SK-N-SH (cell line): Measurements from ENCODE around the gene FSTL5. TPM values are rescaled to one million over a fixed set of nuclear protein-coding genes. Genes with fewer than 3 reads are reported as not detected.

Experiments
- CTCF ChIA-PET: fragments of 300-600, 350-600 bp; formaldehyde crosslinking; extraction: SDS; loops from one replicate; lab custom pipeline; 2021; lab: Yijun Ruan, JAX
- POLR2A ChIA-PET: fragments of 350-600 bp; sonication (Branson Sonifier 250); formaldehyde crosslinking; extraction: SDS; loops from one replicate; lab custom pipeline; 2020; ENCODE audit warnings: antibody characterized with exemption, inconsistent platforms; lab: Yijun Ruan, JAX
- DNase-seq: peaks from one replicate; pipeline ENCODE4 v3.0.0; 2012
- H2AFZ ChIP-seq: fragments of 200-600 bp; sonication (generic); 2 replicates; pipeline ENCODE4 v1.8.1; 2016; ENCODE audit warnings: antibody characterized with exemption, mild to moderate bottlenecking, low read depth
- H3F3A ChIP-seq: fragments of 200-600 bp; sonication (generic); replicated peaks from 2 replicates; pipeline ENCODE3; 2016; ENCODE audit warnings: antibody characterized with exemption, mild to moderate bottlenecking; ENCODE audit not compliant: insufficient read depth
- H3K27ac ChIP-seq, 2 experiments: fragments of 200-500 bp in 1 of 2; fragments of 200-600 bp in 1 of 2; sonication (Bioruptor generic) in 1 of 2; sonication (generic), shearing (Covaris generic) in 1 of 2; 2 replicates each; pipeline versions ENCODE4 v1.5.1 to v1.6.1; 2014 to 2016; ENCODE audit warnings: low read depth in 2 of 2, inconsistent platforms in 1 of 2, low read length in 1 of 2, mild to moderate bottlenecking in 1 of 2, mixed read lengths in 1 of 2
- H3K27me3 ChIP-seq: fragments of 200-600 bp; sonication (generic), shearing (Covaris generic); 2 replicates; pipeline ENCODE4 v1.6.1; 2016; ENCODE audit warnings: mixed run types; ENCODE audit not compliant: insufficient read depth
- H3K36me3 ChIP-seq, 2 experiments: fragments of 200-500 bp in 1 of 2; fragments of 200-600 bp in 1 of 2; sonication (Bioruptor generic) in 1 of 2; sonication (generic) in 1 of 2; replicated peaks in 1 of 2; 2 replicates each; pipeline versions ENCODE3 to v1.5.1; 2014 to 2016; ENCODE audit warnings: low read length in 1 of 2, mild to moderate bottlenecking in 1 of 2; ENCODE audit not compliant: insufficient read depth in 2 of 2, control insufficient read depth in 1 of 2
- H3K4me1 ChIP-seq, 2 experiments: fragments of 200-500 bp in 1 of 2; fragments of 200-600 bp in 1 of 2; sonication (Bioruptor generic) in 1 of 2; sonication (generic), shearing (Covaris generic) in 1 of 2; 2 replicates each; pipeline versions ENCODE4 v1.5.1 to v1.6.1; 2014 to 2016; ENCODE audit warnings: low read depth in 1 of 2, low read length in 1 of 2, mixed run types in 1 of 2; ENCODE audit not compliant: insufficient read depth in 2 of 2, control insufficient read depth in 1 of 2
- H3K4me2 ChIP-seq: fragments of 200-600 bp; sonication (generic), shearing (Covaris generic); 2 replicates; pipeline ENCODE4 v1.6.1; 2017; ENCODE audit warnings: mixed run types
- H3K4me3 ChIP-seq, 2 experiments: fragments of 200-500 bp in 1 of 2; fragments of 200-600 bp in 1 of 2; sonication (Bioruptor generic) in 1 of 2; sonication (generic), shearing (Covaris generic) in 1 of 2; 2 replicates each; pipeline versions ENCODE4 v1.5.1 to v1.8.1; 2014 to 2016; ENCODE audit warnings: low read depth in 2 of 2, inconsistent platforms in 1 of 2, low read length in 1 of 2, mild to moderate bottlenecking in 1 of 2, mixed read lengths in 1 of 2, moderate library complexity in 1 of 2
- H3K79me2 ChIP-seq: fragments of 200-600 bp; sonication (generic); 2 replicates; pipeline ENCODE4 v1.8.1; 2017; ENCODE audit warnings: mild to moderate bottlenecking; ENCODE audit not compliant: insufficient read depth
- H3K9ac ChIP-seq: fragments of 200-600 bp; sonication (generic); 2 replicates; pipeline ENCODE4 v1.6.1; 2017; ENCODE audit warnings: mixed run types
- H3K9me2 ChIP-seq: fragments of 200-600 bp; sonication (generic); 2 replicates; pipeline ENCODE4 v1.6.1; 2017; ENCODE audit warnings: mixed run types
- H3K9me3 ChIP-seq: fragments of 200-600 bp; sonication (generic); 2 replicates; pipeline ENCODE4 v1.6.1; 2017; ENCODE audit warnings: mixed run types, mild to moderate bottlenecking, moderate library complexity
- H4K20me1 ChIP-seq: fragments of 200-600 bp; sonication (generic); 2 replicates; pipeline ENCODE4 v1.6.1; 2017; ENCODE audit warnings: mild to moderate bottlenecking, mixed run types; ENCODE audit not compliant: insufficient read depth
- ELF1 ChIP-seq: IDR thresholded peaks from 2 replicates; pipeline ENCODE4 v1.4.0; 2012
- EP300 ChIP-seq, 2 experiments: IDR thresholded peaks; 2 replicates each; pipeline versions ENCODE4 v1.4.0 to v1.6.1; 2012; ENCODE audit warnings: borderline replicate concordance in 1 of 2, low read depth in 1 of 2, low read length in 1 of 2
- EZH2phosphoT487 ChIP-seq: fragments of 200-600 bp; sonication (generic); IDR thresholded peaks from 2 replicates; pipeline ENCODE4 v1.6.1; 2017; ENCODE audit warnings: low read depth, mixed run types, mild to moderate bottlenecking, antibody characterized with exemption, moderate library complexity, borderline replicate concordance
- FOSL2 ChIP-seq: IDR thresholded peaks from 2 replicates; pipeline ENCODE4 v1.4.0; 2012; ENCODE audit warnings: low read depth, mild to moderate bottlenecking, moderate library complexity, borderline replicate concordance
- FOXM1 ChIP-seq: IDR thresholded peaks from 2 replicates; pipeline ENCODE4 v1.4.0; 2012; ENCODE audit warnings: low read depth, mild to moderate bottlenecking
- JUND ChIP-seq: IDR thresholded peaks from 2 replicates; pipeline ENCODE4 v1.4.0; 2012
- MAX ChIP-seq: IDR thresholded peaks from 2 replicates; pipeline ENCODE4 v1.4.0; 2012; ENCODE audit warnings: low read depth
- MXI1 ChIP-seq: IDR thresholded peaks from 2 replicates; pipeline ENCODE4 v1.6.1; 2012; ENCODE audit warnings: mild to moderate bottlenecking, low read depth, low read length, improper control_type of control experiment
- POLR2AphosphoS5 ChIP-seq: IDR thresholded peaks from 2 replicates; pipeline ENCODE4 v1.6.1; 2012; ENCODE audit warnings: low read depth, low read length
- RAD21 ChIP-seq: IDR thresholded peaks from 2 replicates; pipeline ENCODE4 v1.6.1; 2012; ENCODE audit warnings: mild to moderate bottlenecking, low read length
- REST ChIP-seq: IDR thresholded peaks from 2 replicates; pipeline ENCODE4 v1.6.1; 2012; ENCODE audit warnings: mild to moderate bottlenecking, low read depth, low read length, moderate library complexity
- RXRA ChIP-seq: IDR thresholded peaks from 2 replicates; pipeline ENCODE4 v1.4.0; 2012; ENCODE audit warnings: low read depth, mild to moderate bottlenecking, borderline replicate concordance
- TAF1 ChIP-seq: IDR thresholded peaks from 2 replicates; pipeline ENCODE4 v1.6.1; 2012; ENCODE audit warnings: low read depth, mild to moderate bottlenecking, low read length, moderate library complexity, borderline replicate concordance
- TCF12 ChIP-seq: IDR thresholded peaks from 2 replicates; pipeline ENCODE4 v1.4.0; 2012
- USF1 ChIP-seq: IDR thresholded peaks from 2 replicates; pipeline ENCODE4 v1.4.0; 2012; ENCODE audit warnings: low read depth, borderline replicate concordance
- USF2 ChIP-seq: fragments of 150-350 bp; IDR thresholded peaks from 2 replicates; pipeline ENCODE4 v1.6.1; 2017; ENCODE audit warnings: antibody characterized with exemption, low read length, low read depth, borderline replicate concordance
- ZBTB33 ChIP-seq: IDR thresholded peaks from 2 replicates; pipeline ENCODE4 v1.4.0; 2012; ENCODE audit warnings: low read depth, borderline replicate concordance
- WGBS: methylation state at CpG from one replicate; pipeline ENCODE4 v1.1.6; 2017; ENCODE audit warnings: low lambda C conversion rate; 5-methylcytosine and 5-hydroxymethylcytosine counted together
- polyA plus RNA-seq, 3 experiments: library from polyadenylated mRNA; depleted of rRNA; stranded (reverse); fragments of >200 nt; gene quantifications; 2 replicates each; pipeline ENCODE4 v1.2.3, GENCODE V29; 2012

The FSTL5 gene
- polyA plus RNA-seq, 1 of the 3 experiments (the other 2 are of a cell fraction) = 0.07 TPM

GRCh38 chr4:161926033-161926828, 237.6 kb downstream of the FSTL5 start (continued):
- TF ChIP-seq MXI1 (no peak), USF1 (no peak), JUND (no peak), ZBTB33 (no peak), TCF12 (no peak)
- TF ChIP-seq, all 33 proteins: peak for 0

- H2AFZ ChIP-seq = no peak overlapping the region
- no peaks in the 10 kb centered on the region for H4K20me1 ChIP-seq
- no peaks in the 10 kb centered on the region for H3K79me2 ChIP-seq
- no peaks in the 10 kb centered on the region; a peak in 1 of 4 replicates for H3K4me1 ChIP-seq
- H3K36me3 ChIP-seq = no peaks in the 10 kb centered on the region
- ChIA-PET POLR2A (no interaction called here), CTCF (interaction anchor here (0.6 to 1.2 kb wide), 2 partner anchors 65 to 160 kb away, joined by 3 read pairs; no protein-coding TSS in a partner anchor)
- no peak overlapping the region for H3K27ac ChIP-seq
- no peaks in the 10 kb centered on the region for H3K9me2 ChIP-seq
- H3K4me2 ChIP-seq = no peak overlapping the region
- H3K9me3 ChIP-seq = no peaks in the 10 kb centered on the region
- DNase-seq = no peak
- 79% methylated on average over 3 of the region's 3 CpGs for WGBS
- no peaks in the 10 kb centered on the region for H3F3A ChIP-seq
- no peaks in the 10 kb centered on the region for H3K27me3 ChIP-seq
- no peak overlapping the region for H3K4me3 ChIP-seq
- H3K9ac ChIP-seq = no peak overlapping the region
- TF ChIP-seq FOSL2 = no peak
- no peak for TF ChIP-seq TAF1
- TF ChIP-seq RAD21 = no peak
- TF ChIP-seq EZH2phosphoT487 = no peak
- no peak for TF ChIP-seq USF2
- TF ChIP-seq REST = no peak
- TF ChIP-seq USF1 = no peak
- TF ChIP-seq FOXM1 = no peak
- TF ChIP-seq JUND = no peak
- no peak for TF ChIP-seq ZBTB33
- TF ChIP-seq MAX = no peak
- TF ChIP-seq ELF1 = no peak
- no peak for TF ChIP-seq RXRA
- no peak for TF ChIP-seq EP300 (IDR thresholded peaks at IDR 0.05; ENCODE audit: borderline replicate concordance in 1 of 2, low read depth in 1 of 2, low read length in 1 of 2)
- no peak for TF ChIP-seq TCF12
- TF ChIP-seq POLR2AphosphoS5 = no peak
Observed at GRCh38 chr4:161920304-161921052, 243.3 kb downstream of the FSTL5 start.
